Mucosa of descending colon (tissue), 3 donors: ENCODE data around the gene LAMA3. TPM values are rescaled to one million over a fixed set of nuclear protein-coding genes. Genes with fewer than 3 reads are reported as not detected.

ENCODE experiments used
- ATAC-seq: fragments of 200-7000 bp; cut with Tn5 transposase; one replicate; pipeline ENCODE4 v1.9.1; 2020; ENCODE audit warnings: mild to moderate bottlenecking, moderate library complexity
- DNase-seq, 3 donors: peaks; one replicate each; pipeline ENCODE4 v3.0.0-alpha.2; 2020
- H3K36me3 ChIP-seq: fragments of 200-600 bp; one replicate; pipeline ENCODE4 v1.8.0; 2021; ENCODE audit warnings: low read depth, mild to moderate bottlenecking
- H3K4me1 ChIP-seq: fragments of 200-600 bp; one replicate; pipeline ENCODE4 v1.8.0; 2021; ENCODE audit warnings: low read depth, mild to moderate bottlenecking
- H3K4me3 ChIP-seq: fragments of 200-600 bp; one replicate; pipeline ENCODE4 v1.8.0; 2021; ENCODE audit warnings: mild to moderate bottlenecking
- H3K9me3 ChIP-seq: fragments of 200-600 bp; one replicate; pipeline ENCODE4 v1.8.0; 2021; ENCODE audit warnings: mild to moderate bottlenecking
- intact Hi-C, 2 donors: fragments of 100-400 bp; cut with DNase I in 1 of 2; cut with micrococcal nuclease in 1 of 2; formaldehyde crosslinking; loops; one replicate each; pipeline versions ENCODE4 v1.11.0 to v1.11.1; 2022; cut with DNase I, micrococcal nuclease
- total RNA-seq, 3 donors: library from RNA; stranded (reverse); fragmentation: NEBNext Ultra II Directional in 2 of 3; extraction: Animal tissue kit (Norgen Biotek cat#: 25700) in 2 of 3; gene quantifications; one replicate each; pipeline versions ENCODE4 v1.2.1 to v1.2.4, GENCODE V29; 2021 to 2023
- TF ChIP-seq, protein P1 (sequence below): fragments of 200-600 bp; IDR thresholded peaks from one replicate; pipeline ENCODE4 v1.8.0; 2022; ENCODE audit warnings: antibody characterized with exemption, mild to moderate bottlenecking
- donor health status: DM: no; HTN: no; CAD: no; lungs with moderate emphysema.
- donor health status: DM: no; HTN: no; CAD: no.
- donor health status: DM: no; HTN: yes; CAD: no.

The LAMA3 gene
- total RNA-seq, 3 donors from 2014 or later, result 29.0 to 62.0 (median 49.0) TPM

- Histone ChIP-seq H3K4me3 (no peak overlapping the region), H3K4me1 (no peaks in the 10 kb centered on the region), H3K36me3 (no peaks in the 10 kb centered on the region), H3K9me3 (no peaks in the 10 kb centered on the region)
- peak; percentile 42 for ATAC-seq
- no peak for DNase-seq
- TF ChIP-seq, protein P1, sequence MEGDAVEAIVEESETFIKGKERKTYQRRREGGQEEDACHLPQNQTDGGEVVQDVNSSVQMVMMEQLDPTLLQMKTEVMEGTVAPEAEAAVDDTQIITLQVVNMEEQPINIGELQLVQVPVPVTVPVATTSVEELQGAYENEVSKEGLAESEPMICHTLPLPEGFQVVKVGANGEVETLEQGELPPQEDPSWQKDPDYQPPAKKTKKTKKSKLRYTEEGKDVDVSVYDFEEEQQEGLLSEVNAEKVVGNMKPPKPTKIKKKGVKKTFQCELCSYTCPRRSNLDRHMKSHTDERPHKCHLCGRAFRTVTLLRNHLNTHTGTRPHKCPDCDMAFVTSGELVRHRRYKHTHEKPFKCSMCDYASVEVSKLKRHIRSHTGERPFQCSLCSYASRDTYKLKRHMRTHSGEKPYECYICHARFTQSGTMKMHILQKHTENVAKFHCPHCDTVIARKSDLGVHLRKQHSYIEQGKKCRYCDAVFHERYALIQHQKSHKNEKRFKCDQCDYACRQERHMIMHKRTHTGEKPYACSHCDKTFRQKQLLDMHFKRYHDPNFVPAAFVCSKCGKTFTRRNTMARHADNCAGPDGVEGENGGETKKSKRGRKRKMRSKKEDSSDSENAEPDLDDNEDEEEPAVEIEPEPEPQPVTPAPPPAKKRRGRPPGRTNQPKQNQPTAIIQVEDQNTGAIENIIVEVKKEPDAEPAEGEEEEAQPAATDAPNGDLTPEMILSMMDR, result no peak
- intact Hi-C loops, result no loop called here
Observed at GRCh38 chr18:23825978-23826405, 136.7 kb downstream of the LAMA3 start.

- ATAC-seq, result no peak
- H3K4me1 ChIP-seq, result no peaks in the 10 kb centered on the region
- no peak for DNase-seq
- no peaks in the 10 kb centered on the region for H3K36me3 ChIP-seq
- intact Hi-C loops, result no loop called here
- TF ChIP-seq, protein P1, result no peak
- no peaks in the 10 kb centered on the region for H3K9me3 ChIP-seq
- H3K4me3 ChIP-seq, result no peak overlapping the region
Observed at GRCh38 chr18:23826850-23827620, 137.8 kb downstream of the LAMA3 start.

GRCh38 chr18:23827681-23828080 lies 138.4 kb downstream of the LAMA3 start:
- H3K36me3 ChIP-seq, result no peaks in the 10 kb centered on the region
- no peak for DNase-seq
- no peak for ATAC-seq
- intact Hi-C loops, result no loop called here
- H3K4me3 ChIP-seq, result no peak overlapping the region
- H3K9me3 ChIP-seq, result no peaks in the 10 kb centered on the region
- TF ChIP-seq, protein P1, result no peak
- no peaks in the 10 kb centered on the region for H3K4me1 ChIP-seq

- DNase-seq, result no peak
Observed at GRCh38 chr18:23828426-23828825, 139.2 kb downstream of the LAMA3 start.

DNA sequence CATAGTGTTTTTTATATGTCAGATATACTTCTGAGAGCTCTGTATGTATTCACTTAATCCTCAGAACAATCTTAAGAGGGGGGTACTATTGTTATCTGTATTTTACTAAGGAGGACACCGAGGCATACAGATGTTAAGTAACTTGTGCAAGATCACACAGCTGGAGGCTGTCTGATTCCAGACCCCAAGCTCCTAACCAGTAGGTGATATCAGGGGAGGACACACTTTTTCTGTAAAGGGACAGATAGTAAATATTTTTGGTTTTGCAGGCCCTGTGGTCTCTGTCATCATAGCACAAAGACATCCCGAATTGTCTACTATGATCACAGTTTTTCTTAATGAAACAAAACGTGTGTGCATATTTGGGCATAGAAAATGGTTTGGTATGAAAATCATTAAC lies 143.7 kb downstream of the LAMA3 start:
- H3K4me3 ChIP-seq, result no peak overlapping the region
- H3K36me3 ChIP-seq, result no peaks in the 10 kb centered on the region
- ATAC-seq (no peak), DNase-seq (no peak)
- no peaks in the 10 kb centered on the region for H3K4me1 ChIP-seq
- intact Hi-C loops, result no loop called here
- TF ChIP-seq, protein P1, result no peak
- no peaks in the 10 kb centered on the region for H3K9me3 ChIP-seq

More at GRCh38 chr18:23828426-23828825, 139.2 kb downstream of the LAMA3 start:
- peak; percentile 96 for ATAC-seq
- Histone ChIP-seq H3K36me3 (no peaks in the 10 kb centered on the region), H3K4me3 (no peak overlapping the region), H3K9me3 (no peaks in the 10 kb centered on the region), H3K4me1 (no peaks in the 10 kb centered on the region)
- intact Hi-C loops, result no loop called here
- TF ChIP-seq, protein P1, result no peak
